ENCODE measurements around the gene LRIG3. TPM values are rescaled to one million over a fixed set of nuclear protein-coding genes. Genes with fewer than 3 reads are reported as not detected.

The LRIG3 gene
- polyA plus RNA-seq, 1 of the 3 experiments (the other 2 are of a cell fraction) = 0.03 TPM

- H3F3A ChIP-seq (replicated peaks; ENCODE audit: insufficient read depth) = no peaks in the 10 kb centered on the region
- no peaks in the 10 kb centered on the region for H3K9me2 ChIP-seq
- H3K9ac ChIP-seq = no peak overlapping the region
- peaks cover 17% of the 10 kb centered on the region; the same call in 1 of the 2 replicates for H3K27me3 ChIP-seq (ENCODE audit: insufficient read depth)
- TF ChIP-seq CHD2 (IDR thresholded peaks at IDR 0.05; ENCODE audit: low read length, partially characterized antibody) (no peak), TEAD4 (IDR thresholded peaks at IDR 0.05; ENCODE audit: borderline replicate concordance, insufficient read depth) (no peak), GATA2 (CRISPR knock-in tag; IDR thresholded peaks at IDR 0.05) (no peak), PBX3 (IDR thresholded peaks at IDR 0.05) (no peak), FOXM1 (IDR thresholded peaks at IDR 0.05; ENCODE audit: low read depth) (no peak), MXI1 (IDR thresholded peaks at IDR 0.05; ENCODE audit: low read depth, low read length) (no peak), JUND (IDR thresholded peaks at IDR 0.05) (no peak), USF1 (IDR thresholded peaks at IDR 0.05; ENCODE audit: borderline replicate concordance, low read depth) (no peak), NFIC (IDR thresholded peaks at IDR 0.05; ENCODE audit: borderline replicate concordance) (no peak), RFX5 (IDR thresholded peaks at IDR 0.05; ENCODE audit: low read length) (no peak)
- no peak overlapping the region for H3K4me3 ChIP-seq (ENCODE audit: low read depth in 2 of 2, low read length in 1 of 2)
- ChIA-PET CTCF (no interaction called here), POLR2A (no interaction called here)
- H3K4me1 ChIP-seq (ENCODE audit: control insufficient read depth in 1 of 2, insufficient read depth in 2 of 2, low read depth in 1 of 2, low read length in 1 of 2) = no peaks in the 10 kb centered on the region
- WGBS (ENCODE audit: low lambda C conversion rate) = 26% methylated on average over 6 of the region's 6 CpGs
- H3K79me2 ChIP-seq (ENCODE audit: insufficient read depth) = no peaks in the 10 kb centered on the region
- H2AFZ ChIP-seq (ENCODE audit: low read depth) = no peak overlapping the region
- H3K9me3 ChIP-seq = no peaks in the 10 kb centered on the region
- no peaks in the 10 kb centered on the region for H3K36me3 ChIP-seq (replicated peaks in 1 of 2; ENCODE audit: control insufficient read depth in 1 of 2, insufficient read depth in 2 of 2, low read length in 1 of 2)
- no peak overlapping the region for H3K27ac ChIP-seq (ENCODE audit: low read depth in 2 of 2, low read length in 1 of 2)
- DNase-seq = no peak
- H4K20me1 ChIP-seq (ENCODE audit: insufficient read depth) = no peaks in the 10 kb centered on the region
- no peak overlapping the region for H3K4me2 ChIP-seq
Measured at GRCh38 chr12:58894040-58894439, 26.3 kb downstream of the LRIG3 start.

- no peaks in the 10 kb centered on the region for H3F3A ChIP-seq (replicated peaks; ENCODE audit: insufficient read depth)
- DNase-seq = no peak
- no peak overlapping the region for H3K4me3 ChIP-seq (ENCODE audit: low read depth in 2 of 2, low read length in 1 of 2)
- POLR2A ChIA-PET = no interaction called here
- no peak overlapping the region for H3K4me2 ChIP-seq
- no peaks in the 10 kb centered on the region for H3K9me3 ChIP-seq
- no peak overlapping the region for H3K9ac ChIP-seq
- TF ChIP-seq FOSL2 (IDR thresholded peaks at IDR 0.05; ENCODE audit: borderline replicate concordance, low read depth) = no peak
- no peak for TF ChIP-seq POLR2AphosphoS5 (IDR thresholded peaks at IDR 0.05; ENCODE audit: low read depth, low read length)
- no peak for TF ChIP-seq NFIC (IDR thresholded peaks at IDR 0.05; ENCODE audit: borderline replicate concordance)
- TF ChIP-seq ELF1 (IDR thresholded peaks at IDR 0.05) = no peak
- TF ChIP-seq GATA2 (CRISPR knock-in tag; IDR thresholded peaks at IDR 0.05) = no peak
- TF ChIP-seq RAD21 (IDR thresholded peaks at IDR 0.05; ENCODE audit: low read length) = no peak
- TF ChIP-seq FOXM1 (IDR thresholded peaks at IDR 0.05; ENCODE audit: low read depth) = no peak
- TF ChIP-seq ZBTB33 (IDR thresholded peaks at IDR 0.05; ENCODE audit: borderline replicate concordance, low read depth) = no peak
- TF ChIP-seq GABPA (IDR thresholded peaks at IDR 0.05; ENCODE audit: low read depth) = no peak
- no peaks in the 10 kb centered on the region for H3K79me2 ChIP-seq (ENCODE audit: insufficient read depth)
- no peaks in the 10 kb centered on the region for H3K9me2 ChIP-seq
- no peak overlapping the region for H3K27ac ChIP-seq (ENCODE audit: low read depth in 2 of 2, low read length in 1 of 2)
- WGBS (ENCODE audit: low lambda C conversion rate) = 26% methylated on average over 3 of the region's 3 CpGs
- no peaks in the 10 kb centered on the region for H3K4me1 ChIP-seq (ENCODE audit: control insufficient read depth in 1 of 2, insufficient read depth in 2 of 2, low read depth in 1 of 2, low read length in 1 of 2)
- H3K36me3 ChIP-seq (replicated peaks in 1 of 2; ENCODE audit: control insufficient read depth in 1 of 2, insufficient read depth in 2 of 2, low read length in 1 of 2) = no peaks in the 10 kb centered on the region
- H3K27me3 ChIP-seq (ENCODE audit: insufficient read depth) = peaks cover 13% of the 10 kb centered on the region; the same call in 1 of the 2 replicates
- CTCF ChIA-PET = no interaction called here
- H2AFZ ChIP-seq (ENCODE audit: low read depth) = no peak overlapping the region
- H4K20me1 ChIP-seq (ENCODE audit: insufficient read depth) = no peaks in the 10 kb centered on the region
Measured at GRCh38 chr12:58893495-58893894, 26.8 kb downstream of the LRIG3 start.

All from SK-N-SH (cell line).